Measurements from ENCODE around the gene LIN52.
"Not testable (repeated sequence)": the region's sequence is repeated elsewhere in the genome, so short reads cannot be mapped to it uniquely, and the experiment has no call there.

Gene LIN52

GRCh38 chr14:74111395-74112216, 26.9 kb downstream of the LIN52 start:
- DNase-seq: not testable (repeated sequence)

DNA sequence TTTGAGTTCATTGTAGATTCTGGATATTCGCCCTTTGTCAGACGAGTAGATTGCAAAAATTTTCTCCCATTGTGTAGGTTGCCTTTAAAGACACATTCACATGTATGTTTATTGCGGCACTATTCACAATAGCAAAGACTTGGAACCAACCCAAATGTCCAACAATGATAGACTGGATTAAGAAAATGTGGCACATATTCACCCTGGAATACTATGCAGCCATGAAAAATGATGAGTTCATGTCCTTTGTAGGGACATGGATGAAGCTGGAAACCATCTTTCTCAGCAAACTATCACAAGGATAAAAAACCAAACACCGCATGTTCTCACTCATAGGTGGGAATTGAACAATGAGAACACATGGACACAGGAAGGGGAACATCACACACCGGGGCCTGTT, 40.7 kb downstream of the LIN52 start:
- not testable (repeated sequence) for DNase-seq

DNA sequence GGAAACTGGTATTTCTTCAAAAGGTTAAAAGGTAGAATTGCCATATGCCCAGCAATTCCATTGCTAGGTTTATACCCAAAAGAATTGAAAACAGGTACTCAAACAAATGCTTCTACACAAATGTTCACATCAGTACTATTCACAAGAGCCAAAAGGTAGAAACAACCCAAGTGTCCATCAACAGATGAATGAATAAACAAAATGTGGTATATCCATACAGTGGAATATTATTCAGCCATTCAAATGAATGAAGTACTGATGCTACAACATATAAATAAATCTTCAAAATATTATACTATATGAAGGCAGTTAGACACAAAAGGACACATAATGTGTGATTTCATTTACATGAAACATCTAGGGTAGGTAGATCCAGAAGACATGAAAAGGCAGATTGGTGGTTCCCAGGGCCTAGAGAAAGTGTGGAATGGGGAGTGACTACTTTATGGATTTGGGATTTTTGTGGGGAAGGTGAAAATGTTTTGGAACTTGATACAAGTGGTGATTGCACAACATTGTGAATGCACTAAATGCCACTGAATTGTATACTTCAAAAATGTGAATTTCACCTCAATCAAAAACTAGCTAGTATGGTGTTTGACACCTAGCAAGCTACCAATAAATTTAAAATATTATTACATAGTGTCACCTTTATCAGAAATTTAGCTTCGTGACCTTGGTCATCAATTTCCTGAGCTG, 41.7 kb downstream of the LIN52 start:
- no peak for DNase-seq

- DNase-seq: no peak
Observed at GRCh38 chr14:74127634-74128033, 42.9 kb downstream of the LIN52 start.

GRCh38 chr14:74133833-74134481, 49.2 kb downstream of the LIN52 start:
- DNase-seq: no peak

- DNase-seq: no peak
Observed at GRCh38 chr14:74134484-74134883, 49.7 kb downstream of the LIN52 start.

DNA sequence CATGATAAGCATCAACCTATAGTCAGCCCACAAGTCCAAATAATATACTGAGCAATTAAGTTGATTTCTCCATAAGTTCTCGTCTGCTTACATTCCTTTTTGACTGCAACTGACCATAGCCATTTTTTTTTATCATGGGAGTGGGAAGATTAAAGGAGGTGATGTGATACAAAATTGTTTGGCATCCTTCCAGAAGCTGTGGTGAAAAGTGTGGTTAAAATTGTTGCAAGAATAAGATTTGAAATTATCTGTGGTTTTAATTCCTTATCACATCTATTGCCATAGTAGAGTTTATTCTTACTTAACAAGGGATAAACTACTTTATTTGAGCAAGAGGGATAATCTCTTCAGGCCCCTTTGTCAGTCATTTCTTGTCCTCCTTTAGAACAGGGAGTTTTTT, 50.7 kb downstream of the LIN52 start:
- DNase-seq: no peak

DNA sequence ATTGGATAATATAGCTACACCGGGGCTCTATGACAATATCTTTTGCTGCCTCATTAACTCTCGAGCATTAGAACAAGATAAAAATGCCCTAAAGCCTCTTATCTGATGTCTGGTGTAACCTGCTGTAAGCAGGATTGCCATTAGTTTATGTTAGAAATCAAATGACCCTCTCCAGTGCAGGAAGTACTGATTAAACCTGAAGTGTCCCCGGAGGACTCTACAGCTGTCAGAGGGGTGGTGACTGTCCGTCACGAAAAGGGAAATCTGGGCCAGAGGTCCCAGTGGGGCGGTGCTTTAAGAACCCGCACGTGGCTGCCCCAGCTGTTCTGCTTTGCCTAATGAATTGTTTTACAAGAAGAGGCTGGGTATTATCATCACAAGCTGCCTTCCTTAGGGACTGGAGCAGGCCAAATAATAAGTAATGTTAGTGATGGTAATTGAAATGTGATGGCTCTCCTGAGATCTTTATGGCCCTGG, 55.7 kb downstream of the LIN52 start:
- DNase-seq: peak; percentile 53

- DNase-seq: no peak
Observed at GRCh38 chr14:74141703-74142102, 56.9 kb downstream of the LIN52 start.

- DNase-seq: no peak
Observed at GRCh38 chr14:74142523-74142922, 57.8 kb downstream of the LIN52 start.

DNA sequence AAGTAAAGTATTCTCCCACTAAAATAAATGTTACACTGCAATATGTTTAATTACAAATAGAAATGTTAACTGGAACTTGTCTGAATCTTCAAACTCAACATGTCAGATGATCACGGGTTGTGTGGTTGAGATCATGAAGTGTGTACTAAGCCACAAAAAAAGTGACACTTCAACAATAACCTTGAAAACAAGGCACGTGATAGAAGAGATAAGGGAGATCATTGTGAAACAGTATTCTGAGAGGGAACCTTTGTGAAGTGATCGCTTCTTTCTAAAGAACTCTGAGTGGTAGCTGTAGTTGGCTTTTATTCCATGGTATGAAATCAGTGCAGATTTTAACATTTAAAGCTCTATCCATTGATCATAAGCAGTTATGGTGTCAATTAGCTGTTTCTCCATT, 60.0 kb downstream of the LIN52 start:
- DNase-seq: no peak

GRCh38 chr14:74147571-74147970, 62.8 kb downstream of the LIN52 start:
- DNase-seq: no peak

GRCh38 chr14:74148705-74149104, 63.9 kb downstream of the LIN52 start:
- no peak for DNase-seq

DNA sequence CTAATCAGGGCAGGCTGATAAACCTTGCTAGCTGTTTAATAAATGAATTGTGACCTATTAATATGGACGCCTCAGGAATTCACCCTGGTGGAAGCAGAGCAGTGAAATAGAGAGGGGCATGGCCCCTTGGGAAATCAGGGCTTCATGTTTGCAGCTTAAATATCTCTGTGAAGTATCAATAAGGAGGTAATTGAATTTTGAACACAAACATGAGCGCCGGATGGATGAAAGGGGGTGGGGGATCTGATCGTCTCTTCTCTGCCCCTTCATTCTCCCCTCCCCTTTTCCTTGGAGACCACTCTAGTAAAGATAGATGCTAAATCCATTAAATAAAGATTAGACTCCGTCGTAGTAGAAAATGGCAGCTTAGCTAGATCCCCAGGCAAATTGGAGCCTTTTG, 70.5 kb downstream of the LIN52 start:
- no peak for DNase-seq

- DNase-seq: no peak
Observed at GRCh38 chr14:74155749-74156148, 71.0 kb downstream of the LIN52 start.

GRCh38 chr14:74160763-74161162, 76.0 kb downstream of the LIN52 start:
- DNase-seq: no peak

DNA sequence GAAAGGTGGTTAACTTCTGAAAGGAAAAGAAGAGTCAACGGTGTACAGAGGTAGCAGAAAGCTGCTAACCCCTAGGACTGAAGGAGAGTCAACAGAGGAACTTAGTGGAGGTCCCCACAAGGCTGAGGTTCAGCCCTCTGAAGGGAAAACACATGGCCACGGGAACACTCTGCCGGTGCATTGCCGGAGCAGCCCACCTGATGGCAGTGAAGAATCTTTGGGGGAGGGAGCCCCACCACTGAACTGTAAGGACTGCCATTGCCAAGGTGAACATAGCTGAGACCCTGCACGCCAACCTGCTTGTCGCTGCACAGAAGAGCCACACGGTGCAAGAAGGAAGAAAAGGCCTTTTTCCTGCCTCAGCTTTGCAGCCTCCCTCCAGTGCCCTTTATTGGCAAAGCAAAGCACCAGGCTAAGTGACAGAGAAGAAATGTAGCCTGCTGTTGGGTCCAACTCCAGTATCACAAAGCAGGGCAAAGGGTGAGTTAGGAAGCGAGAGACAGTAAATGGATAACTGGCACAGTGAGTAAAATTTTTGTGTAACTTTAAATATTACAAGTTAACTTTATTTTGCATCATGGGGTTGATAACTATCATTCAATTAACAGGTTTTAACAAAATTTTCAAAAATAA, 76.9 kb downstream of the LIN52 start:
- DNase-seq: no peak

- DNase-seq: no peak
Observed at GRCh38 chr14:74169906-74170305, 85.2 kb downstream of the LIN52 start.

DNA sequence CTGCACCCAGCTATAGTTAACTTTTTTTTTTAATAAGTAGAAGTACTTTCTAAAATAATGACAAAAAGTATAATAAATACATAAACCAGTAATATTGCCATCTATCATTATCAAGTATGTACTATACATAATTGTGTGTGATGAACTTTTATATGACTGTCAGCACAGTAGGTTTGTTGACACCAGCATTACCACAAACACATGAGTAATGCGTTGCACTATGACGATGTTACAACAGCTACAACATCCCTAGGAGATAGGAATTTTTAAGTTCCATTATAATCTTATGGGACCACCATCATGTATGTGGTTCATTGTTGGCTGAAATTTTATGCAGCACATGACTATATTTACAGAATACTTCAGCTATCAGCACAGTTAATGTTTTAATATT, 91.6 kb downstream of the LIN52 start:
- no peak for DNase-seq

- DNase-seq: no peak
Observed at GRCh38 chr14:74179856-74180255, 95.1 kb downstream of the LIN52 start.

- DNase-seq: no peak
Observed at GRCh38 chr14:74190927-74191575, 106.3 kb downstream of the LIN52 start.

DNA sequence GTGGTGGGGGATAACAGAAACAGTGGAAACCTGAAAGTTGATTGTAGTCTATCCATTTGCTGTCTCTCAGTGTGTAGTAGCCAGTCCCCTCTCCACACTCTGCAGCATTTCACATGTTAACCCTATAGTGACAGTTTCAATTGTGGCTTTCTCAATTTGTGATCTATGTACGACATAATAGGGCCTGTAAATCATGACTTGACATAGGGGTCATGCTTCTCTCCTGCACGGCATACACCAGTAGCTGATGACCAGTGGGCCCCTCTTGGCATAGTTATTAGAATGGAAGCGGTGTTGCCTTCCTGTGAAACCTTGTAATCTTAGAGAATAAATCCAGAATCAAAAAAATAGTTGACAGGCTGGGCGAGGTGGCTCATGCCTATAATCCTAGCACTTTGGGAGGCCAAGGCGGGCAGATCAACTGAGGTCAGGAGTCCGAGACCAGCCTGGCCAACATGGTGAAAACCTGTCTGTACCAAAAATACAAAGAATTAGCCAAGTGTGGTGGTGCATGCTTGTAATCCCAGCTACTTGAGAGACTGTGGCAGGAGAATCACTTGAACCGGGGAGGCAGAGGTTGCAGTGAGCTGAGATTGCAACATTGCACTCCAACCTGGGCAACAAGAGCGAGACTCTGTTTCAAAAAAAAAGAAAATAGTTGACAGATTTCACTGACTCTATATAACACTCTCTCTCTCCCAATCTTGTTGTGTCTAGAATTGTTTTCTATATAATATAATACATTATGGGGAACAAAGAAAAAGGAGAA, 109.9 kb downstream of the LIN52 start:
- no peak for DNase-seq
